ENCODE results near the gene ANKHD1.

ANKHD1 gene

DNA sequence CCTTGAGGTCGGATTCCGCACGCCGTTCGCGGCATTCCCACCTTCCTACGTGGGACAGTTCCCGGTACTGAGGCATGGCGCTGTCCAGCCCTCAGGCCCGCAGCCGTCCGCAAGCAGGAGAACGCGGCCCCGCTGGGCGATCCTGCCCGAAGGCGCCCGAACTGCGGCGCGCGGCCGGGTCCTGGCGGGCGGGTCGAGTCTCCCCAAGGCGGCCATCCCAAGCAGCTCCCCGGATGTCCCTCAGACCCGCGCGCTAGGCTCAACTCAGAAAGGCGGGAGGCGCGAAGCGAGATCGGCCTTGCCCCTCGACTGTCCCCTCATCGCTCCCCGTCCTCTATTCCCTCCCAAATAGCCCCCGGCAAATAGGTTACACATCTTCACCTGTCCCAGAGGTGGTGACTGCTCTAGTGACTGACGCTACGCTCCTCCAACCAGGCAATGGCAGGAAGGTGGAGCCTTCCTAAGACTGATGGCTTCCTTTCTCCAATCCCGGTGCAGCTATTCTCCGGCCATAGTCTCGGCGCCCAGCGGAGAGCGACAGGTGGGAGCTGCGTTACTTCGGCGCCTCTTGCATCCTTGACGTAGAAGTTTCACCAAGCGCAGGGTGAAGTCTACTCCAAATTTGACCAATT, 787 bp upstream of the ANKHD1 start (continued):
- no peak for TF ChIP-seq ZNF530 (tag by site-specific recombination; IDR thresholded peaks at IDR 0.05; ENCODE audit: low read depth)
- TF ChIP-seq ZNF558 (tag by site-specific recombination; IDR thresholded peaks at IDR 0.05): peak; percentile 51; the same call in 1 of the 2 replicates
- no peak for TF ChIP-seq KLF7 (tag by site-specific recombination; IDR thresholded peaks at IDR 0.05; ENCODE audit: borderline replicate concordance)
- 0 out of 2 replicates have a peak, but pooled peaks have one; percentile 14 for TF ChIP-seq ZNF624 (tag by site-specific recombination; IDR thresholded peaks at IDR 0.05)
- TF ChIP-seq, protein P1, sequence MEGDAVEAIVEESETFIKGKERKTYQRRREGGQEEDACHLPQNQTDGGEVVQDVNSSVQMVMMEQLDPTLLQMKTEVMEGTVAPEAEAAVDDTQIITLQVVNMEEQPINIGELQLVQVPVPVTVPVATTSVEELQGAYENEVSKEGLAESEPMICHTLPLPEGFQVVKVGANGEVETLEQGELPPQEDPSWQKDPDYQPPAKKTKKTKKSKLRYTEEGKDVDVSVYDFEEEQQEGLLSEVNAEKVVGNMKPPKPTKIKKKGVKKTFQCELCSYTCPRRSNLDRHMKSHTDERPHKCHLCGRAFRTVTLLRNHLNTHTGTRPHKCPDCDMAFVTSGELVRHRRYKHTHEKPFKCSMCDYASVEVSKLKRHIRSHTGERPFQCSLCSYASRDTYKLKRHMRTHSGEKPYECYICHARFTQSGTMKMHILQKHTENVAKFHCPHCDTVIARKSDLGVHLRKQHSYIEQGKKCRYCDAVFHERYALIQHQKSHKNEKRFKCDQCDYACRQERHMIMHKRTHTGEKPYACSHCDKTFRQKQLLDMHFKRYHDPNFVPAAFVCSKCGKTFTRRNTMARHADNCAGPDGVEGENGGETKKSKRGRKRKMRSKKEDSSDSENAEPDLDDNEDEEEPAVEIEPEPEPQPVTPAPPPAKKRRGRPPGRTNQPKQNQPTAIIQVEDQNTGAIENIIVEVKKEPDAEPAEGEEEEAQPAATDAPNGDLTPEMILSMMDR (tag by site-specific recombination; IDR thresholded peaks at IDR 0.05): peak; percentile 68; the same call in 1 of the 2 replicates
- no peak for TF ChIP-seq ZNF596 (tag by site-specific recombination; IDR thresholded peaks at IDR 0.05)
- no peak for TF ChIP-seq ZNF175 (tag by site-specific recombination; IDR thresholded peaks at IDR 0.05)
- TF ChIP-seq, protein P2, sequence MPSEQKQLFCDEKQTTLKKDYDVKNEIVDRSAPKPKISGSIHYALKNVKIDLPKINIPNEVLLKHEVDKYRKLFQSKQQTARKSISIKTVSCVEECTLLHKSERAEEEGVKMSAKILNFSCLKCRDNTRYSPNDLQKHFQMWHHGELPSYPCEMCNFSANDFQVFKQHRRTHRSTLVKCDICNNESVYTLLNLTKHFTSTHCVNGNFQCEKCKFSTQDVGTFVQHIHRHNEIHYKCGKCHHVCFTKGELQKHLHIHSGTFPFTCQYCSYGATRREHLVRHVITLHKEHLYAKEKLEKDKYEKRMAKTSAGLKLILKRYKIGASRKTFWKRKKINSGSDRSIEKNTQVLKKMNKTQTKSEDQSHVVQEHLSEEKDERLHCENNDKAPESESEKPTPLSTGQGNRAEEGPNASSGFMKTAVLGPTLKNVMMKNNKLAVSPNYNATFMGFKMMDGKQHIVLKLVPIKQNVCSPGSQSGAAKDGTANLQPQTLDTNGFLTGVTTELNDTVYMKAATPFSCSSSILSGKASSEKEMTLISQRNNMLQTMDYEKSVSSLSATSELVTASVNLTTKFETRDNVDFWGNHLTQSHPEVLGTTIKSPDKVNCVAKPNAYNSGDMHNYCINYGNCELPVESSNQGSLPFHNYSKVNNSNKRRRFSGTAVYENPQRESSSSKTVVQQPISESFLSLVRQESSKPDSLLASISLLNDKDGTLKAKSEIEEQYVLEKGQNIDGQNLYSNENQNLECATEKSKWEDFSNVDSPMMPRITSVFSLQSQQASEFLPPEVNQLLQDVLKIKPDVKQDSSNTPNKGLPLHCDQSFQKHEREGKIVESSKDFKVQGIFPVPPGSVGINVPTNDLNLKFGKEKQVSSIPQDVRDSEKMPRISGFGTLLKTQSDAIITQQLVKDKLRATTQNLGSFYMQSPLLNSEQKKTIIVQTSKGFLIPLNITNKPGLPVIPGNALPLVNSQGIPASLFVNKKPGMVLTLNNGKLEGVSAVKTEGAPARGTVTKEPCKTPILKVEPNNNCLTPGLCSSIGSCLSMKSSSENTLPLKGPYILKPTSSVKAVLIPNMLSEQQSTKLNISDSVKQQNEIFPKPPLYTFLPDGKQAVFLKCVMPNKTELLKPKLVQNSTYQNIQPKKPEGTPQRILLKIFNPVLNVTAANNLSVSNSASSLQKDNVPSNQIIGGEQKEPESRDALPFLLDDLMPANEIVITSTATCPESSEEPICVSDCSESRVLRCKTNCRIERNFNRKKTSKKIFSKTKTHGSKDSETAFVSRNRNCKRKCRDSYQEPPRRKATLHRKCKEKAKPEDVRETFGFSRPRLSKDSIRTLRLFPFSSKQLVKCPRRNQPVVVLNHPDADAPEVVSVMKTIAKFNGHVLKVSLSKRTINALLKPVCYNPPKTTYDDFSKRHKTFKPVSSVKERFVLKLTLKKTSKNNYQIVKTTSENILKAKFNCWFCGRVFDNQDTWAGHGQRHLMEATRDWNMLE (tag by site-specific recombination; conservative IDR thresholded peaks at IDR 0.05; ENCODE audit: low read depth): no peak
- TF ChIP-seq, protein P3, sequence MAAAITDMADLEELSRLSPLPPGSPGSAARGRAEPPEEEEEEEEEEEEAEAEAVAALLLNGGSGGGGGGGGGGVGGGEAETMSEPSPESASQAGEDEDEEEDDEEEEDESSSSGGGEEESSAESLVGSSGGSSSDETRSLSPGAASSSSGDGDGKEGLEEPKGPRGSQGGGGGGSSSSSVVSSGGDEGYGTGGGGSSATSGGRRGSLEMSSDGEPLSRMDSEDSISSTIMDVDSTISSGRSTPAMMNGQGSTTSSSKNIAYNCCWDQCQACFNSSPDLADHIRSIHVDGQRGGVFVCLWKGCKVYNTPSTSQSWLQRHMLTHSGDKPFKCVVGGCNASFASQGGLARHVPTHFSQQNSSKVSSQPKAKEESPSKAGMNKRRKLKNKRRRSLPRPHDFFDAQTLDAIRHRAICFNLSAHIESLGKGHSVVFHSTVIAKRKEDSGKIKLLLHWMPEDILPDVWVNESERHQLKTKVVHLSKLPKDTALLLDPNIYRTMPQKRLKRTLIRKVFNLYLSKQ (tag by site-specific recombination; IDR thresholded peaks at IDR 0.05; ENCODE audit: borderline replicate concordance): no peak
- no peak for TF ChIP-seq ZNF223 (tag by site-specific recombination; IDR thresholded peaks at IDR 0.05)
- TF ChIP-seq ZBTB20 (tag by site-specific recombination; IDR thresholded peaks at IDR 0.05): peak; percentile 77
- TF ChIP-seq ZNF132 (tag by site-specific recombination; IDR thresholded peaks at IDR 0.05; ENCODE audit: borderline replicate concordance): no peak
- TF ChIP-seq, protein P4, sequence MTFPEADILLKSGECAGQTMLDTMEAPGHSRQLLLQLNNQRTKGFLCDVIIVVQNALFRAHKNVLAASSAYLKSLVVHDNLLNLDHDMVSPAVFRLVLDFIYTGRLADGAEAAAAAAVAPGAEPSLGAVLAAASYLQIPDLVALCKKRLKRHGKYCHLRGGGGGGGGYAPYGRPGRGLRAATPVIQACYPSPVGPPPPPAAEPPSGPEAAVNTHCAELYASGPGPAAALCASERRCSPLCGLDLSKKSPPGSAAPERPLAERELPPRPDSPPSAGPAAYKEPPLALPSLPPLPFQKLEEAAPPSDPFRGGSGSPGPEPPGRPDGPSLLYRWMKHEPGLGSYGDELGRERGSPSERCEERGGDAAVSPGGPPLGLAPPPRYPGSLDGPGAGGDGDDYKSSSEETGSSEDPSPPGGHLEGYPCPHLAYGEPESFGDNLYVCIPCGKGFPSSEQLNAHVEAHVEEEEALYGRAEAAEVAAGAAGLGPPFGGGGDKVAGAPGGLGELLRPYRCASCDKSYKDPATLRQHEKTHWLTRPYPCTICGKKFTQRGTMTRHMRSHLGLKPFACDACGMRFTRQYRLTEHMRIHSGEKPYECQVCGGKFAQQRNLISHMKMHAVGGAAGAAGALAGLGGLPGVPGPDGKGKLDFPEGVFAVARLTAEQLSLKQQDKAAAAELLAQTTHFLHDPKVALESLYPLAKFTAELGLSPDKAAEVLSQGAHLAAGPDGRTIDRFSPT (tag by site-specific recombination; IDR thresholded peaks at IDR 0.05): 0 out of 2 replicates have a peak, but pooled peaks have one; percentile 13
- TF ChIP-seq, protein P5, sequence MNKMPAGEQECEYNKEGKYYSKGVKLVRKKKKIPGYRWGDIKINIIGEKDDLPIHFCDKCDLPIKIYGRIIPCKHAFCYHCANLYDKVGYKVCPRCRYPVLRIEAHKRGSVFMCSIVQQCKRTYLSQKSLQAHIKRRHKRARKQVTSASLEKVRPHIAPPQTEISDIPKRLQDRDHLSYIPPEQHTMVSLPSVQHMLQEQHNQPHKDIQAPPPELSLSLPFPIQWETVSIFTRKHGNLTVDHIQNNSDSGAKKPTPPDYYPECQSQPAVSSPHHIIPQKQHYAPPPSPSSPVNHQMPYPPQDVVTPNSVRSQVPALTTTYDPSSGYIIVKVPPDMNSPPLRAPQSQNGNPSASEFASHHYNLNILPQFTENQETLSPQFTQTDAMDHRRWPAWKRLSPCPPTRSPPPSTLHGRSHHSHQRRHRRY (tag by site-specific recombination; IDR thresholded peaks at IDR 0.05): no peak
- TF ChIP-seq ZNF785 (tag by site-specific recombination; IDR thresholded peaks at IDR 0.05): no peak
- 0 out of 2 replicates have a peak, but pooled peaks have one; percentile 24 for TF ChIP-seq ZNF394 (tag by site-specific recombination; IDR thresholded peaks at IDR 0.05; ENCODE audit: borderline replicate concordance)
- no peak for TF ChIP-seq ZNF548 (tag by site-specific recombination; IDR thresholded peaks at IDR 0.05)
- TF ChIP-seq KLF16 (tag by site-specific recombination; IDR thresholded peaks at IDR 0.05): peak; percentile 62
- no peak for TF ChIP-seq FEZF1 (tag by site-specific recombination; IDR thresholded peaks at IDR 0.05)
- no peak for TF ChIP-seq ZNF48 (tag by site-specific recombination; IDR thresholded peaks at IDR 0.05)
- TF ChIP-seq ZEB2 (tag by site-specific recombination; IDR thresholded peaks at IDR 0.05): peak; percentile 95
- no peak for TF ChIP-seq IKZF3 (tag by site-specific recombination; IDR thresholded peaks at IDR 0.05)
- TF ChIP-seq, protein P6, sequence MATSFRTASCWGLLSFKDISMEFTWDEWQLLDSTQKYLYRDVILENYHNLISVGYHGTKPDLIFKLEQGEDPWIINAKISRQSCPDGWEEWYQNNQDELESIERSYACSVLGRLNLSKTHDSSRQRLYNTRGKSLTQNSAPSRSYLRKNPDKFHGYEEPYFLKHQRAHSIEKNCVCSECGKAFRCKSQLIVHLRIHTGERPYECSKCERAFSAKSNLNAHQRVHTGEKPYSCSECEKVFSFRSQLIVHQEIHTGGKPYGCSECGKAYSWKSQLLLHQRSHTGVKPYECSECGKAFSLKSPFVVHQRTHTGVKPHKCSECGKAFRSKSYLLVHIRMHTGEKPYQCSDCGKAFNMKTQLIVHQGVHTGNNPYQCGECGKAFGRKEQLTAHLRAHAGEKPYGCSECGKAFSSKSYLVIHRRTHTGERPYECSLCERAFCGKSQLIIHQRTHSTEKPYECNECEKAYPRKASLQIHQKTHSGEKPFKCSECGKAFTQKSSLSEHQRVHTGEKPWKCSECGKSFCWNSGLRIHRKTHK (tag by site-specific recombination; IDR thresholded peaks at IDR 0.05): no peak
- no peak for TF ChIP-seq ZNF426 (tag by site-specific recombination; IDR thresholded peaks at IDR 0.05)
- TF ChIP-seq ZXDB (tag by site-specific recombination; IDR thresholded peaks at IDR 0.05): peak; percentile 50; the same call in 1 of the 2 replicates
- TF ChIP-seq SP2 (tag by site-specific recombination; IDR thresholded peaks at IDR 0.05): peak; percentile 67
- no peak for TF ChIP-seq ZNF114 (tag by site-specific recombination; IDR thresholded peaks at IDR 0.05)

All from HEK293 (cell line).